Measurements from ENCODE around the gene AGAP1. TPM values are rescaled to one million over a fixed set of nuclear protein-coding genes. Genes with fewer than 3 reads are reported as not detected.

AGAP1 gene
- total RNA-seq, 1 donor = 10.8 TPM

DNA sequence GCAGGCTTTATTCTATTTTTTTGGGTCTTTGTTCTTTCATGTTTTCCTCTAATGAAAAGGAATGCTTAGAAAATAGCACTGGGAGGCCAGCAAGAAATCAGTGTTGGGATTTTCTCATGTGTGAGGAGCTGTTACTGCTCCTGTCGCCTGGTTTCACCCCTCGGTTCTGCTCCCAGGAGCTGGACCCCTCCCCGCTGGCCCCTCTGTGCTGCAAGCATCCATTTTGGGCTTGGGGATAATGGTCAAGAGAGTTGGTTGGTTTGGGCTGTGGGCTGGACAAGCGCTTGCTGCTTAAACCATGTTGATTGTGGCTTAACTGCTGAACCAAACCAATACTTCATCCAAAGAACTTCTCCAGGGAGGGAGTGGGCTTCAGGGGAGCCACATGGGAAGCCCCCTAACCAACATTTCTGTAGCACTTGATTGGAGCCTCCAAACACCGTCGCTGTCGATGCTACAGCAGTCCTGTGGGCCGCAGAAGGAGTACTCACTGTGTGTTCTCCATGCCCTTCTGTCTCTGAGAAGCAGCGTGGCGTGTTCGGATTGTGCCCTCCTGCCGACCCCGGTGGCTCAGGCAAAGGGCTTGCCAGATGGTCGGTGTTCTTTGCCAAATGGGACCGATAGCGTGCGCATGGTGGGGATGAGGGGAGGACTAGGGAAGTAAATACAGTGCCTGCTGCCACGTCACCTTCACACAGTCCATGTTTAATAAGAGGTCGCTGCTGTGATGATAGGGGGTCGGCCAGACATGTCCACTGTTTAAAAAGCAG, 40.0 kb downstream of the AGAP1 start:
- no peak overlapping the region for H3K4me3 ChIP-seq (ENCODE audit: low read depth, low read length)
- no peak for TF ChIP-seq CTCF (IDR thresholded peaks at IDR 0.05; ENCODE audit: insufficient read depth, low read depth, low read length)
- DNase-seq (ENCODE audit: low read depth) = no peak

GRCh38 chr2:235534678-235535422, 41.0 kb downstream of the AGAP1 start:
- no peak overlapping the region for H3K4me3 ChIP-seq (ENCODE audit: low read depth, low read length)
- no peak for DNase-seq (ENCODE audit: low read depth)
- TF ChIP-seq CTCF (IDR thresholded peaks at IDR 0.05; ENCODE audit: insufficient read depth, low read depth, low read length) = no peak

DNA sequence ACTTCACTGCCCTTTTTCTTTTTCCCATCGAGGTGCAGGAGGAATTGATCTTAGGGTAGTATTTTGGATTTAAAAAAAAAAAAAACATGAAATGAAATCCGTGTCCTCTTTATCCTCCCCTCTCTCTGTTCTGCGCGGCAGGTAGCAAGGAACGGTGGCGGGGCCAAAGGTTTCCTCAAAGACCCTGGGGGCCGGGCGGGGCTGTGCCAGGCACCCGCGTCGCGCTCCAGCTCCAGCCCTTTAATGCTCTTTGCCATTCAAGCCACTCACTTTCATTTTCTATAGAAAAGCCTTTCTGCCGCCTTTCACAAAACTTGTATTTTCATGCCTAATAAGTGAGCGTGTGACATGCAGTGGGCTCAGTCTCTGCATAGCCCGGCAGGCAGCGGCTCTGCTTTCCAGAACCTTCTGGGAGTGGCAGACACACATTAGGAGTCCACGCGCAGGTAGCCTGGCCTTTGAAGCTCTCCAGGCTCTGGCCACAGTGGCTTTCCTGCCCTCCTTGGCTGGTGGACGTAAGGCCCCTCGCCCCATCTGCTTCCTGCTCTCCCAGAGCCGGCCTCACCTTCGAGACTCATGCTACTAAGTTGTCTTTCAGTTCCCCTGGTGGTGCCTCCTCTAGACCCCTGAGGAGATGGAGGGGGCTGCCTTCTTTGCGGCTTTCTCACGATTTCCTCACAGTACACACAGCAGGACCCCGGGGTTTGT, 41.7 kb downstream of the AGAP1 start:
- H3K4me3 ChIP-seq (ENCODE audit: low read depth, low read length) = no peak overlapping the region
- no peak for TF ChIP-seq CTCF (IDR thresholded peaks at IDR 0.05; ENCODE audit: insufficient read depth, low read depth, low read length)
- no peak for DNase-seq (ENCODE audit: low read depth)

GRCh38 chr2:235536711-235537110, 42.9 kb downstream of the AGAP1 start:
- TF ChIP-seq CTCF (IDR thresholded peaks at IDR 0.05; ENCODE audit: insufficient read depth, low read depth, low read length) = no peak
- no peak for DNase-seq (ENCODE audit: low read depth)
- no peak overlapping the region for H3K4me3 ChIP-seq (ENCODE audit: low read depth, low read length)

- no peak for DNase-seq (ENCODE audit: low read depth)
- H3K4me3 ChIP-seq (ENCODE audit: low read depth, low read length) = no peak overlapping the region
- TF ChIP-seq CTCF (IDR thresholded peaks at IDR 0.05; ENCODE audit: insufficient read depth, low read depth, low read length) = no peak
These were observed 43.3 kb downstream of the AGAP1 start for GRCh38 chr2:235537186-235537585.

DNA sequence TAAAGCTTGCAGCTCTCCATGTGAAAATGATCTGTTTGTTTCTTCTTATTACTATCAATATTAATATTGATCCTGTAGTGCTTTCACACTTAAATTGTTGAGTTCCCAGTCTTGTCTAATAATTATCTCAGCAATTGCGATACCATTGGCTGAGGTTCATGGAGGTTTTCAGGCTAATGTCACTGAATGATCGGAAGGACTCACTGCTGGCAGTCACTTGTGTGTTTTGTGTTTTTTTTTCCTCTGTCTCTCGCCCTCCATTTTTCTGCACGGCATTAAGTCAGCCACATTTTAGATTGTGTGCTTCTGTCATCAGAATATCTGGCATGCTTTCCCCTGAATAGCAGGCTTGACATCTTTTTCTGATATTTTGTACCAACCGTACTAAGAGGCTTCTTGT, 43.7 kb downstream of the AGAP1 start:
- TF ChIP-seq CTCF (IDR thresholded peaks at IDR 0.05; ENCODE audit: insufficient read depth, low read depth, low read length) = no peak
- no peak for DNase-seq (ENCODE audit: low read depth)
- H3K4me3 ChIP-seq (ENCODE audit: low read depth, low read length) = no peak overlapping the region

Measured in fibroblast of villous mesenchyme (primary cell).